OCI-LY3 (cell line): Measurements from ENCODE around the gene ERGIC1.

ENCODE experiments used
- H2AFZ ChIP-seq: fragments of 200-600, 300-600 bp; shearing (Covaris generic); 2 replicates; pipeline ENCODE4 v1.6.0; 2014; ENCODE audit warnings: antibody characterized with exemption, low read depth, low read length
- H3K27ac ChIP-seq: fragments of 200-600, 300-600 bp; sonication (generic); 2 replicates; pipeline ENCODE4 v1.5.1; 2014; ENCODE audit warnings: mild to moderate bottlenecking, low read length, moderate library complexity, mixed read lengths
- H3K27me3 ChIP-seq: fragments of 200-600, 300-600 bp; sonication (generic); 2 replicates; pipeline ENCODE4 v1.6.1; 2014; ENCODE audit warnings: low read depth, low read length, mixed read lengths
- H3K36me3 ChIP-seq: fragments of 200-600, 300-600 bp; sonication (generic); replicated peaks from 2 replicates; pipeline ENCODE3; 2014; ENCODE audit warnings: low read depth, low read length, mixed read lengths
- H3K4me1 ChIP-seq: fragments of 300-600, 200-600 bp; sonication (generic); 2 replicates; pipeline ENCODE4 v1.6.1; 2014; ENCODE audit warnings: low read length, mixed read lengths
- H3K4me2 ChIP-seq: fragments of 200-600, 300-600 bp; sonication (generic); 2 replicates; pipeline ENCODE4 v1.6.1; 2014; ENCODE audit warnings: low read length, mixed read lengths
- H3K4me3 ChIP-seq: fragments of 300-600, 200-600 bp; sonication (generic); 2 replicates; pipeline ENCODE4 v1.5.1; 2014; ENCODE audit warnings: antibody characterized with exemption, mild to moderate bottlenecking, low read length, moderate library complexity
- H3K79me2 ChIP-seq: fragments of 300-600, 200-600 bp; shearing (Covaris generic); 2 replicates; pipeline ENCODE4 v1.6.1; 2014; ENCODE audit warnings: mild to moderate bottlenecking, low read length, mixed read lengths
- H3K9ac ChIP-seq: fragments of 300-600, 200-600 bp; shearing (Covaris generic); 2 replicates; pipeline ENCODE4 v1.6.0; 2014; ENCODE audit warnings: mild to moderate bottlenecking, low read length, moderate library complexity
- H3K9me3 ChIP-seq: fragments of 200-600, 300-600 bp; shearing (Covaris generic); 2 replicates; pipeline ENCODE4 v1.6.1; 2014; ENCODE audit warnings: low read length, mixed read lengths; ENCODE audit not compliant: insufficient read depth
- H4K20me1 ChIP-seq: fragments of 200-600, 300-600 bp; sonication (generic); 2 replicates; pipeline ENCODE4 v1.6.1; 2016; ENCODE audit warnings: low read length, mixed read lengths; ENCODE audit not compliant: insufficient read depth
- CTCF ChIP-seq: fragments of 200-600, 300-600 bp; sonication (generic); IDR thresholded peaks from 2 replicates; pipeline ENCODE4 v1.5.1; 2014; ENCODE audit warnings: antibody characterized with exemption, low read length, low read depth
- EZH2phosphoT487 ChIP-seq: fragments of 200-600 bp; shearing (Covaris generic); IDR thresholded peaks from 2 replicates; pipeline ENCODE4 v1.6.1; 2018; ENCODE audit warnings: antibody characterized with exemption, mixed run types, low read depth

ERGIC1 gene

GRCh38 chr5:172906436-172906835, 72.4 kb downstream of the ERGIC1 start:
- no peaks in the 10 kb centered on the region for H3K79me2 ChIP-seq
- H3K4me3 ChIP-seq: no peak overlapping the region
- H3K27me3 ChIP-seq: no peaks in the 10 kb centered on the region
- peak overlapping the region; percentile 19; the same call in 1 of the 2 replicates for H3K4me2 ChIP-seq
- no peak overlapping the region for H3K27ac ChIP-seq
- no peak overlapping the region for H3K9ac ChIP-seq
- H4K20me1 ChIP-seq: no peaks in the 10 kb centered on the region
- no peak overlapping the region for H2AFZ ChIP-seq
- no peaks in the 10 kb centered on the region for H3K36me3 ChIP-seq
- no peaks in the 10 kb centered on the region for H3K9me3 ChIP-seq
- TF ChIP-seq CTCF (no peak), EZH2phosphoT487 (no peak)
- peaks cover 12% of the 10 kb centered on the region for H3K4me1 ChIP-seq

DNA sequence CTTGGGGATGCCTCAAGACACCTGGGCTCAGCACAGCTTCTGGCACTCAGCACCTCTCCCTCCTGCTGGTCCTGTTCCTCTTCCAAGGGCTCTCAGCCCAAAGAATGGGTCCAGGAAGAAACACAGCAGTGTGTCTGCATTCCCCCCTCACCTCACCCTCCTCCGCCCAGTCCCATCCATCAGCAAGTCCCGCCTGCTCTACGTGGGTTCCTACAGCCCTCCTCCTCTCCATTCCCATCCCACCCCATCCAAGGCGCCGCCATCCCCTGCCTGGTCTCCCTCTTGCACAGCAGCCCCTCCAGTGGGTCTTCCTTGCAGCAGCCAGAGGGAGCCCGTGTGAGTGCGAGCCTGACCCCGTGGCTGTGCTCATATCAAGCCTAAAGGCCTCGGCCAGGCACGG, 72.8 kb downstream of the ERGIC1 start:
- Histone ChIP-seq H3K9ac (no peak overlapping the region), H4K20me1 (no peaks in the 10 kb centered on the region), H3K4me2 (peak overlapping the region; percentile 19; the same call in 1 of the 2 replicates), H2AFZ (no peak overlapping the region), H3K36me3 (no peaks in the 10 kb centered on the region), H3K79me2 (no peaks in the 10 kb centered on the region), H3K9me3 (no peaks in the 10 kb centered on the region), H3K27me3 (no peaks in the 10 kb centered on the region), H3K4me3 (no peak overlapping the region), H3K4me1 (peaks cover 12% of the 10 kb centered on the region), H3K27ac (no peak overlapping the region)
- TF ChIP-seq CTCF: no peak
- TF ChIP-seq EZH2phosphoT487: no peak

GRCh38 chr5:172907657-172908056, 73.6 kb downstream of the ERGIC1 start:
- Histone ChIP-seq H4K20me1 (no peaks in the 10 kb centered on the region), H3K9me3 (no peaks in the 10 kb centered on the region), H3K4me2 (no peak overlapping the region), H3K27me3 (no peaks in the 10 kb centered on the region), H3K4me3 (no peak overlapping the region), H3K36me3 (no peaks in the 10 kb centered on the region), H3K9ac (no peak overlapping the region), H2AFZ (no peak overlapping the region), H3K79me2 (no peaks in the 10 kb centered on the region), H3K4me1 (peaks cover 12% of the 10 kb centered on the region), H3K27ac (no peak overlapping the region)
- no peak for TF ChIP-seq EZH2phosphoT487
- TF ChIP-seq CTCF: no peak

DNA sequence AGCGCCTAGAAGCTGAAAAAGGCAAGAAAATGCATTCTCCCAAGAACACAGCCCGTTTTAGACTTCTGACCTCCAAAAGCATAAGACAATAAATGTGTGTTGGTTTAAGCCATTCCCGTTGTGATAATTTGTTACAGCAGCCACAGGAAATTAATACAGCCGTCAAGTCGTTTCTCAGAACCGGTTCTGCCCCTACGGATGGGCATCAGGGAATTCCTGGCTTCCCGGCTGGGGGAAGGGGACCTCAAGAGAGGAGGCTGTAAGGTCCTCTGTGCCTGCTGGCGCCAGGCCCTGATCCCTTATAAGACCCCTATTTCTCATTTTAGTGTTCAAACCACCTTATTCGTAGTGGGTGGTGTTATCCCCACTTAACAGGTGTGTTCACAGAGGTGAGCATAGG, 74.6 kb downstream of the ERGIC1 start:
- H4K20me1 ChIP-seq: no peaks in the 10 kb centered on the region

More for the DNA sequence above, 74.6 kb downstream of the ERGIC1 start:
- H3K79me2 ChIP-seq: no peaks in the 10 kb centered on the region
- TF ChIP-seq CTCF (no peak), EZH2phosphoT487 (no peak)
- no peak overlapping the region for H3K4me3 ChIP-seq
- no peaks in the 10 kb centered on the region for H3K9me3 ChIP-seq
- H3K27ac ChIP-seq: no peak overlapping the region
- H3K36me3 ChIP-seq: no peaks in the 10 kb centered on the region
- no peak overlapping the region for H3K9ac ChIP-seq
- H2AFZ ChIP-seq: no peak overlapping the region
- no peak overlapping the region for H3K4me2 ChIP-seq
- H3K27me3 ChIP-seq: no peaks in the 10 kb centered on the region
- H3K4me1 ChIP-seq: peaks cover 12% of the 10 kb centered on the region
